H1 (cell line): ENCODE results near the gene CYYR1. TPM values are rescaled to one million over a fixed set of nuclear protein-coding genes. Genes with fewer than 3 reads are reported as not detected.

Experiments
- CTCF ChIA-PET: fragments of 300-600 bp; sonication (Branson Sonifier 250); formaldehyde crosslinking; loops from one replicate; lab custom pipeline; 2021; ENCODE audit not compliant: partially characterized antibody; lab: Charles Lee
- POLR2A ChIA-PET: fragments of 300-600 bp; sonication (Branson Sonifier 250); formaldehyde crosslinking; loops from one replicate; lab custom pipeline; 2021; ENCODE audit warnings: inconsistent platforms; ENCODE audit not compliant: partially characterized antibody; lab: Charles Lee
- DNase-seq, 2 experiments: peaks; one replicate each; pipeline versions ENCODE4 v3.0.0 to v3.0.0-alpha.2; 2010 to 2022; ENCODE audit warnings: low spot score in 2 of 2, low read depth in 1 of 2, mixed read lengths in 1 of 2
- FAIRE-seq: peaks from 2 replicates; lab custom pipeline; 2011; peaks lifted over from hg19 to GRCh38; lab: Jason Lieb, UNC
- H2AFZ ChIP-seq: 2 replicates; pipeline ENCODE4 v1.8.1; 2012; ENCODE audit warnings: low read length, inconsistent platforms
- H2AK5ac ChIP-seq: 2 replicates; pipeline ENCODE4 v1.6.1; 2013; ENCODE audit warnings: low read depth, low read length
- H2BK120ac ChIP-seq: replicated peaks from 2 replicates; pipeline ENCODE3; 2013; ENCODE audit warnings: low read depth, low read length, inconsistent platforms
- H2BK12ac ChIP-seq: 2 replicates; pipeline ENCODE4 v1.6.1; 2013; ENCODE audit warnings: low read depth, low read length
- H2BK15ac ChIP-seq: 2 replicates; pipeline ENCODE4 v1.6.1; 2013; ENCODE audit warnings: low read length
- H2BK20ac ChIP-seq: 2 replicates; pipeline ENCODE4 v1.6.1; 2013; ENCODE audit warnings: low read length
- H2BK5ac ChIP-seq: 2 replicates; pipeline ENCODE4 v1.6.1; 2013; ENCODE audit warnings: low read depth, low read length
- H3K14ac ChIP-seq: 2 replicates; pipeline ENCODE4 v1.6.1; 2013; ENCODE audit warnings: inconsistent platforms; ENCODE audit not compliant: insufficient read length
- H3K18ac ChIP-seq: 2 replicates; pipeline ENCODE4 v1.6.1; 2013; ENCODE audit warnings: low read length; ENCODE audit errors: extremely low read depth
- H3K23ac ChIP-seq: 2 replicates; pipeline ENCODE4 v1.6.1; 2013; ENCODE audit warnings: inconsistent platforms; ENCODE audit not compliant: insufficient read length
- H3K23me2 ChIP-seq: 2 replicates; pipeline ENCODE4 v1.6.1; 2013; ENCODE audit warnings: low read depth, low read length
- H3K27ac ChIP-seq: 2 replicates; pipeline ENCODE4 v1.6.1; 2011; ENCODE audit warnings: low read depth, low read length, inconsistent platforms
- H3K27me3 ChIP-seq, 4 experiments: replicated peaks in 1 of 4; 1 replicate in 1 of 4; 2 replicates in 3 of 4; pipeline versions ENCODE4 v1.6.1 to v1.8.1; 2011 to 2013; ENCODE audit warnings: low read length in 3 of 4, mild to moderate bottlenecking in 3 of 4, inconsistent platforms in 2 of 4, mixed read lengths in 2 of 4, moderate library complexity in 1 of 4; ENCODE audit not compliant: control insufficient read depth in 3 of 4, insufficient read depth in 3 of 4; ENCODE audit errors: extremely low read depth in 1 of 4
- H3K36me3 ChIP-seq, 4 experiments: 2 replicates each; pipeline versions ENCODE4 v1.6.1 to v1.8.1; 2011 to 2013; ENCODE audit warnings: mild to moderate bottlenecking in 4 of 4, low read length in 3 of 4, moderate library complexity in 2 of 4, control low read depth in 1 of 4, inconsistent platforms in 1 of 4; ENCODE audit not compliant: insufficient read depth in 4 of 4, control insufficient read depth in 2 of 4
- H3K4ac ChIP-seq: replicated peaks from 2 replicates; pipeline ENCODE3; 2013; ENCODE audit warnings: low read length, low read depth, mixed read lengths, inconsistent platforms; ENCODE audit not compliant: insufficient read length
- H3K4me1 ChIP-seq, 4 experiments: replicated peaks in 1 of 4; 1 replicate in 1 of 4; 2 replicates in 3 of 4; pipeline versions ENCODE4 v1.6.1 to v1.8.1; 2011 to 2013; ENCODE audit warnings: low read length in 3 of 4, inconsistent platforms in 2 of 4, mixed read lengths in 1 of 4; ENCODE audit not compliant: insufficient read depth in 4 of 4, control insufficient read depth in 3 of 4
- H3K4me2 ChIP-seq, 2 experiments: 2 replicates each; pipeline versions ENCODE4 v1.6.1 to v1.8.1; 2011 to 2013; ENCODE audit warnings: low read depth in 2 of 2, low read length in 2 of 2, control low read depth in 1 of 2, inconsistent platforms in 1 of 2, mild to moderate bottlenecking in 1 of 2; ENCODE audit not compliant: insufficient read depth in 1 of 2
- H3K4me3 ChIP-seq, 4 experiments: fragments of 200-600, 300-600 bp in 1 of 4; sonication (generic), shearing (Covaris generic), sonication (Bioruptor Twin) in 1 of 4; 2 replicates each; pipeline versions ENCODE4 v1.5.1 to v1.8.1; 2011 to 2016; ENCODE audit warnings: low read length in 4 of 4, low read depth in 3 of 4, control low read depth in 2 of 4, inconsistent platforms in 2 of 4, mild to moderate bottlenecking in 2 of 4, mixed read lengths in 1 of 4, moderate library complexity in 1 of 4; ENCODE audit not compliant: insufficient read depth in 2 of 4; ENCODE audit errors: extremely low read depth in 1 of 4
- H3K56ac ChIP-seq: replicated peaks from 2 replicates; pipeline ENCODE3; 2013; ENCODE audit warnings: low read depth, mild to moderate bottlenecking, mixed read lengths, low read length, inconsistent platforms; ENCODE audit not compliant: insufficient read length
- H3K79me1 ChIP-seq: 2 replicates; pipeline ENCODE4 v1.6.1; 2013; ENCODE audit warnings: low read depth, low read length, control low read depth
- H3K79me2 ChIP-seq, 2 experiments: 2 replicates each; pipeline versions ENCODE4 v1.6.1 to v1.8.1; 2012 to 2013; ENCODE audit warnings: low read length in 2 of 2, mild to moderate bottlenecking in 2 of 2, inconsistent platforms in 1 of 2; ENCODE audit not compliant: insufficient read depth in 2 of 2, control insufficient read depth in 1 of 2
- H3K9ac ChIP-seq, 4 experiments: replicated peaks in 1 of 4; 1 replicate in 1 of 4; 2 replicates in 3 of 4; pipeline versions ENCODE4 v1.6.1 to v1.8.1; 2011 to 2013; ENCODE audit warnings: low read depth in 3 of 4, low read length in 3 of 4, control low read depth in 2 of 4, mild to moderate bottlenecking in 2 of 4, moderate library complexity in 2 of 4, inconsistent platforms in 1 of 4; ENCODE audit errors: extremely low read depth in 1 of 4
- H3K9me3 ChIP-seq, 2 experiments: 2 replicates each; pipeline versions ENCODE4 v1.6.1 to v1.8.1; 2012 to 2013; ENCODE audit warnings: mild to moderate bottlenecking in 2 of 2, moderate library complexity in 2 of 2, control low read depth in 1 of 2, inconsistent platforms in 1 of 2, low read depth in 1 of 2, low read length in 1 of 2, mixed read lengths in 1 of 2; ENCODE audit not compliant: insufficient read depth in 2 of 2
- H4K20me1 ChIP-seq, 2 experiments: replicated peaks in 1 of 2; 2 replicates each; pipeline versions ENCODE3 to v1.8.1; 2011 to 2013; ENCODE audit warnings: inconsistent platforms in 2 of 2, low read length in 2 of 2, mild to moderate bottlenecking in 1 of 2; ENCODE audit not compliant: insufficient read depth in 2 of 2, control insufficient read depth in 1 of 2
- H4K5ac ChIP-seq: 2 replicates; pipeline ENCODE4 v1.6.1; 2013; ENCODE audit warnings: low read length, low read depth, mixed read lengths, inconsistent platforms; ENCODE audit not compliant: insufficient read length
- H4K8ac ChIP-seq: 2 replicates; pipeline ENCODE4 v1.8.0; 2013; ENCODE audit warnings: mild to moderate bottlenecking, moderate library complexity, low read length, inconsistent platforms; ENCODE audit not compliant: insufficient read depth; ENCODE audit errors: extremely low read depth
- H4K91ac ChIP-seq: replicated peaks from 2 replicates; pipeline ENCODE3; 2013; ENCODE audit warnings: low read length, mixed read lengths, inconsistent platforms; ENCODE audit not compliant: insufficient read length
- BCL11A ChIP-seq, 2 experiments: IDR thresholded peaks; one replicate each; pipeline ENCODE4 v1.6.1; 2011; ENCODE audit warnings: low read depth in 2 of 2, low read length in 2 of 2, mild to moderate bottlenecking in 2 of 2
- CBX8 ChIP-seq: fragments of 300-800, 300-1000 bp; sonication (generic); IDR thresholded peaks from 2 replicates; pipeline ENCODE4 v1.7.1; 2016; ENCODE audit warnings: low read depth, low read length, borderline replicate concordance
- CHD2 ChIP-seq: IDR thresholded peaks from 2 replicates; pipeline ENCODE4 v1.6.1; 2012; ENCODE audit warnings: low read length, improper control_type of control experiment
- EZH2 ChIP-seq: fragments of 200-600 bp; sonication (generic); IDR thresholded peaks from 2 replicates; pipeline ENCODE4 v1.7.1; 2012; ENCODE audit warnings: low read depth, mild to moderate bottlenecking, moderate library complexity, low read length, inconsistent platforms; ENCODE audit not compliant: severe bottlenecking
- GTF2F1 ChIP-seq: IDR thresholded peaks from 2 replicates; pipeline ENCODE4 v1.6.1; 2012; ENCODE audit warnings: low read depth, low read length, improper control_type of control experiment, borderline replicate concordance
- JUND ChIP-seq: IDR thresholded peaks from 2 replicates; pipeline ENCODE4 v1.6.1; 2011; ENCODE audit warnings: mild to moderate bottlenecking, improper control_type of control experiment, low read length
- KDM1A ChIP-seq: fragments of 200-600, 300-600 bp; sonication (generic); IDR thresholded peaks from 2 replicates; pipeline ENCODE4 v1.7.1; 2016; ENCODE audit warnings: mild to moderate bottlenecking, low read length, borderline replicate concordance
- NRF1 ChIP-seq: IDR thresholded peaks from 2 replicates; pipeline ENCODE4 v1.6.1; 2011; ENCODE audit warnings: mild to moderate bottlenecking, low read depth, low read length, improper control_type of control experiment
- POLR2A ChIP-seq, 2 experiments: IDR thresholded peaks; 1 replicate in 1 of 2; 2 replicates in 1 of 2; pipeline ENCODE4 v1.6.1; 2011; ENCODE audit warnings: low read depth in 2 of 2, low read length in 2 of 2, mild to moderate bottlenecking in 2 of 2; ENCODE audit errors: control extremely low read depth in 1 of 2
- TCF12 ChIP-seq: IDR thresholded peaks from 2 replicates; pipeline ENCODE4 v1.6.1; 2011; ENCODE audit warnings: low read depth, mild to moderate bottlenecking, low read length
- YY1 ChIP-seq: IDR thresholded peaks from 2 replicates; pipeline ENCODE4 v1.6.1; 2011; ENCODE audit warnings: low read depth, mild to moderate bottlenecking, low read length
- WGBS, 2 experiments: shearing (Covaris generic) in 1 of 2; methylation state at CpG; one replicate each; pipeline versions ENCODE4 v1.1.6 to v1.1.7; 2013 to 2015; ENCODE audit warnings: low lambda C conversion rate in 2 of 2, mixed read lengths in 2 of 2, inconsistent platforms in 1 of 2, low coverage in 1 of 2, missing lambda C conversion rate in 1 of 2; ENCODE audit not compliant: insufficient replicate concordance in 2 of 2, insufficient coverage in 1 of 2, insufficient read length in 1 of 2; ENCODE audit errors: extremely low coverage in 1 of 2, missing lambda C conversion rate in 1 of 2; 5-methylcytosine and 5-hydroxymethylcytosine counted together
- polyA plus RNA-seq, 7 experiments: library from polyadenylated mRNA; depleted of rRNA in 3 of 7; stranded (reverse) in 5 of 7; unstranded in 2 of 7; fragments of >200 nt in 5 of 7; fragments of 200-250 nt in 2 of 7; gene quantifications; 1 replicate in 5 of 7; 2 replicates in 1 of 7; 4 replicates in 1 of 7; pipeline versions ENCODE4 v1.2.1 to v1.2.3, GENCODE V29; 2011 to 2013; ENCODE audit warnings: missing spikeins in 2 of 7, mixed read lengths in 2 of 7
- total RNA-seq: library from RNA; stranded (reverse); fragmentation: NEBNext Ultra II Directional; extraction: Animal tissue kit (Norgen Biotek cat#: 25700); gene quantifications from 2 replicates; pipeline ENCODE4 v1.2.1, GENCODE V29; 2021

CYYR1 gene
- total and polyA plus RNA-seq, 2 of the 8 experiments (the other 6 are each of a cell fraction or from before 2014, with no cell fraction given) = 12.2 to 37.9 TPM

DNA sequence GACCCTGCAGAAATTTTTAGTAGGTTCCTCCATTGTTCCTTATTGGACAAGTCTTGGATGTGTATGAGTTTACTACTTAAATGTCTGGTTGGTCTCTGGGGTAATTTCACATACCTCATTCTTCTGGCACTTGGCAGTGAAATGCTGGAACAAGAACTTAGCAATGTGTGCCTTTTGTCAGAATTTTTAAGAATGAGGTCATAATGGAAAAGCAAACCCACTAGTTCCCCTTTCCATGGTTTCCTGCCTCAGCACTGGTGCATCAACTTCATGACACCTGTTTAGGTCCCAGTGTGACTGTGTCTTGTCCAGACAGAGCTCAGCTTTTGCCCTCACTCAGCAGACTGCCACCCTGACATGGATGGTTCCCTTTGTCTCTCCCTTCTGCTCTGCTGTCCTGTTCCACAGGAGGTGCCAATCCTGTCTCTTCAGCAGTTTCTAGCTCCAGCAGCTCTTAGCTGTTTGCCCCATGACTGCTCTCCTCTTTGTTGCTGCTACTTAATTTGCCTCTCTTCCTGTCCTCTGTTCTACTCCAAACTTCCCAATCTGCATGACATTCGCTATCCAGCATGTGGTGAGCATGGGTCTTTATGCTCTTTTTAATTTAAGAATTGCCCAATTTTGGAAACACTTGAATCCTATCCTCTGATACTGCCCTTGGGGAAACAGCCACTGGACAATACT lies 135.6 kb downstream of the CYYR1 start:
- DNase-seq = peak in 1 of 2 experiments; percentile 46
- peak overlapping the region; percentile 54 for H2AFZ ChIP-seq
- TF ChIP-seq BCL11A (IDR thresholded peaks at IDR 0.05; ENCODE audit: low read depth in 2 of 2, low read length in 2 of 2) (no peak), CBX8 (no peak), JUND (no peak), POLR2A (IDR thresholded peaks at IDR 0.05; ENCODE audit: control extremely low read depth in 1 of 2, low read depth in 2 of 2, low read length in 2 of 2) (no peak), YY1 (no peak), GTF2F1 (no peak), TCF12 (no peak), CHD2 (no peak), NRF1 (no peak), KDM1A (no peak), EZH2 (no peak)

More for the DNA sequence above, 135.6 kb downstream of the CYYR1 start:
- 0 out of 2 replicates have a peak overlapping the region, but pooled peaks have one; percentile 68 for H2BK20ac ChIP-seq
- H4K91ac ChIP-seq = no peak overlapping the region
- no peak overlapping the region for H3K4me2 ChIP-seq
- no peak overlapping the region for H2AK5ac ChIP-seq
- no peaks in the 10 kb centered on the region for H3K27me3 ChIP-seq
- H2BK120ac ChIP-seq = no peak overlapping the region
- no peak overlapping the region for H3K27ac ChIP-seq
- no peak for FAIRE-seq
- no peaks in the 10 kb centered on the region for H3K79me1 ChIP-seq
- no peak overlapping the region for H3K18ac ChIP-seq
- no peak overlapping the region for H3K14ac ChIP-seq
- no peak overlapping the region for H3K56ac ChIP-seq
- 0 out of 2 replicates have a peak overlapping the region, but pooled peaks have one; percentile 22 for H2BK12ac ChIP-seq
- ChIA-PET CTCF (interaction anchor here (1.0 to 1.8 kb wide), 5 partner anchors 15 to 636 kb away, joined by 3 to 4 read pairs (median 3); no protein-coding TSS in a partner anchor), POLR2A (no interaction called here)
- H4K5ac ChIP-seq = no peak overlapping the region
- no peaks in the 10 kb centered on the region for H4K20me1 ChIP-seq
- H3K4ac ChIP-seq = no peak overlapping the region
- no peaks in the 10 kb centered on the region for H3K9me3 ChIP-seq
- H3K36me3 ChIP-seq = no peaks in the 10 kb centered on the region
- 80% methylated on average over 1 of the region's 1 CpG; no CpG with 5 or more reads in 1 of the 2 experiments for WGBS, 2 experiments
- H3K79me2 ChIP-seq = no peaks in the 10 kb centered on the region
- no peak overlapping the region; the same call in 1 of the 2 replicates for H2BK5ac ChIP-seq
- no peaks in the 10 kb centered on the region for H3K23me2 ChIP-seq
- no peak overlapping the region for H4K8ac ChIP-seq
- H3K23ac ChIP-seq = no peak overlapping the region
- H3K9ac ChIP-seq = no peak overlapping the region
- H3K4me1 ChIP-seq = no peaks in the 10 kb centered on the region
- peak overlapping the region; percentile 8; the same call in 1 of the 2 replicates for H2BK15ac ChIP-seq
- H3K4me3 ChIP-seq = no peak overlapping the region
